ENCODE results near the gene ZNF277. TPM values are rescaled to one million over a fixed set of nuclear protein-coding genes. Genes with fewer than 3 reads are reported as not detected.

Gene ZNF277
- polyA plus RNA-seq, 2 of the 4 experiments (the other 2 are of a cell fraction) = 23.4 to 31.9 TPM

DNA sequence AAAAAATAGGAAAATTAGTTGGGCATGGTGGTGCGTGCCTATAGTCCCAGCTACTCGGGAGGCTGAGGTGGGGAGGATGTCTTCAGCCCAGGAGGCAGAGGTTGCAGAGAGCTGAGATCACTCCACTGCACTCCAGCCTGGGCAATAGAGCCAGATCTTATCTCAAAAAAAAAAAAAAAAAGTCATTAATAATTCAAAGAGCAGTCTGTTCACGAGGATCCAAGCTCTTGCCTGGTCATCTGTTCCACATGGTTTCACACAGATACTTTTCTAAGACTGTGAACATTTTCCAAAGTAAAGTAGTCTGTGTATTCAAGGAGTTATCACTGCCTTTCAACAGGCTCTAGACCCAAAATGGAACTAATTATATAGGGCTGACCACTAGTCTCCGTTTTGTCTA, 86.9 kb downstream of the ZNF277 start:
- ChIA-PET CTCF (no interaction called here), POLR2A (no interaction called here)
- Histone ChIP-seq H3K27ac (no peak overlapping the region), H3K4me3 (no peak overlapping the region), H3K4me1 (0 out of 3 replicates have a peak, but pooled peaks cover 8% of the 10 kb centered on the region), H3K4me2 (no peak overlapping the region), H3K9me3 (no peaks in the 10 kb centered on the region)
- FAIRE-seq = no peak
- WGBS (ENCODE audit: missing lambda C conversion rate) = 84% methylated on average over 4 of the region's 4 CpGs
- no peak for ATAC-seq
- TF ChIP-seq, protein P1, sequence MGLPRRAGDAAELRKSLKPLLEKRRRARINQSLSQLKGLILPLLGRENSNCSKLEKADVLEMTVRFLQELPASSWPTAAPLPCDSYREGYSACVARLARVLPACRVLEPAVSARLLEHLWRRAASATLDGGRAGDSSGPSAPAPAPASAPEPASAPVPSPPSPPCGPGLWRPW (IDR thresholded peaks at IDR 0.05) = no peak
- no peak for DNase-seq (ENCODE audit: low read depth in 1 of 2, low spot score in 1 of 2)

DNA sequence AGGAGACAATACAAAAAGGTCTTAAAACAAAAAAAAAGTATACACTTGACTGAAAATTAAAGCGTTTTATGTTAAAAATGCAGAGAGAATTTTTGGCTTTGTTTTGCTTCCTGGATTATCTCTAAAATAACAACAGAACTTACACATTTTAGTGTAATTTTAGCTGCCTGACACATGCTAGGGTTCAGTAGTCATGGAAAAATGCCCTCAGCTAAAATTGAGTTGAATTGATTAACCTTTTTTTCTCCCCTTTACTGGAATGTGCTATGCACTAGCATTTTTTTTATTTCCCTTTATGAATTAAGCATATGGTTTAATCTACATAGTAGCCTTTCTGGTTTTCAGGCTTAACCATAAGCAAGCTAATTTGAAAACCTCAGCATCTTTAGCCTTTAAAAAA, 89.9 kb downstream of the ZNF277 start:
- ChIA-PET POLR2A (no interaction called here), CTCF (no interaction called here)
- no peak overlapping the region for H3K4me2 ChIP-seq
- H3K9me3 ChIP-seq = no peaks in the 10 kb centered on the region
- H3K27ac ChIP-seq = no peak overlapping the region
- TF ChIP-seq, protein P2, sequence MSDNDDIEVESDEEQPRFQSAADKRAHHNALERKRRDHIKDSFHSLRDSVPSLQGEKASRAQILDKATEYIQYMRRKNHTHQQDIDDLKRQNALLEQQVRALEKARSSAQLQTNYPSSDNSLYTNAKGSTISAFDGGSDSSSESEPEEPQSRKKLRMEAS (IDR thresholded peaks at IDR 0.05) = no peak
- TF ChIP-seq KDM5A (IDR thresholded peaks at IDR 0.05) = no peak
- TF ChIP-seq EP300 (IDR thresholded peaks at IDR 0.05) = no peak
- TF ChIP-seq, protein P3, sequence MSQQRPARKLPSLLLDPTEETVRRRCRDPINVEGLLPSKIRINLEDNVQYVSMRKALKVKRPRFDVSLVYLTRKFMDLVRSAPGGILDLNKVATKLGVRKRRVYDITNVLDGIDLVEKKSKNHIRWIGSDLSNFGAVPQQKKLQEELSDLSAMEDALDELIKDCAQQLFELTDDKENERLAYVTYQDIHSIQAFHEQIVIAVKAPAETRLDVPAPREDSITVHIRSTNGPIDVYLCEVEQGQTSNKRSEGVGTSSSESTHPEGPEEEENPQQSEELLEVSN (IDR thresholded peaks at IDR 0.05; ENCODE audit: borderline replicate concordance, low read depth) = no peak
- TF ChIP-seq MYC (IDR thresholded peaks at IDR 0.05; ENCODE audit: borderline replicate concordance, low read length) = no peak
- no peak for TF ChIP-seq RNF2 (IDR thresholded peaks at IDR 0.05; ENCODE audit: borderline replicate concordance, low read depth)
- no peak for TF ChIP-seq GATA3 (IDR thresholded peaks at IDR 0.05; ENCODE audit: borderline replicate concordance)
- TF ChIP-seq ESRRA (IDR thresholded peaks at IDR 0.05; ENCODE audit: borderline replicate concordance, low read length) = no peak
- TF ChIP-seq NR3C1 (IDR thresholded peaks at IDR 0.05) = no peak
- TF ChIP-seq HEYL (CRISPR knock-in tag; IDR thresholded peaks at IDR 0.05) = no peak
- TF ChIP-seq BHLHE40 (IDR thresholded peaks at IDR 0.05; ENCODE audit: low read depth, low read length) = no peak
- FAIRE-seq (no peak), DNase-seq (ENCODE audit: low read depth in 1 of 2, low spot score in 1 of 2) (no peak), ATAC-seq (no peak)
- WGBS (ENCODE audit: missing lambda C conversion rate) = 85% methylated on average over 1 of the region's 1 CpG
- no peak overlapping the region for H3K4me3 ChIP-seq
- no peaks in the 10 kb centered on the region for H3K4me1 ChIP-seq

DNA sequence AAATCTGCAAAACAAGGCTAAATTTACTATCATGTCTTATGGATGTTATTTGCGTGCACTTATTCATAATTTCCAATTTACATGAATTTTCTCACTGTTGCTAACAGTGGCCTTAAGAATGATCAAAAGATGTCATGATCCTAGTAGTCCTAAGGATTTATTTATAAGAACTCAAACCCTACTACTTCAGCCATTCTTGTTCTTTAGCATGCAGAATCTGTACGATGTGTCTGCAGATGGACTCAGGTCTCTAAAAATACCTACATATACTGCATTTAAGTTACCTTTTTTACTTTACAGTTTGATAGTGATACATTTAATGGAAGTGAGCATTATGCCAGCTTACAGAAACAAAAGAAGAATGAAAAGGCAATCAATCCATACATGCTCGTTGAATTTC, 91.2 kb downstream of the ZNF277 start:
- TF ChIP-seq, protein P3 (IDR thresholded peaks at IDR 0.05; ENCODE audit: borderline replicate concordance, low read depth) = no peak
- TF ChIP-seq CHD4 (IDR thresholded peaks at IDR 0.05; ENCODE audit: borderline replicate concordance) (no peak), TFCP2L1 (CRISPR knock-in tag; IDR thresholded peaks at IDR 0.05) (no peak), NPAS2 (CRISPR knock-in tag; IDR thresholded peaks at IDR 0.05; ENCODE audit: borderline replicate concordance) (no peak), HOXA7 (CRISPR knock-in tag; IDR thresholded peaks at IDR 0.05) (no peak), ZC3H11A (IDR thresholded peaks at IDR 0.05) (no peak), ZNF302 (CRISPR knock-in tag; IDR thresholded peaks at IDR 0.05) (no peak), JUNB (IDR thresholded peaks at IDR 0.05) (no peak), MAZ (IDR thresholded peaks at IDR 0.05; ENCODE audit: borderline replicate concordance, low read depth, low read length) (no peak), FOSB (CRISPR knock-in tag; IDR thresholded peaks at IDR 0.05) (no peak), RFX5 (IDR thresholded peaks at IDR 0.05) (no peak)
- TF ChIP-seq, protein P4, sequence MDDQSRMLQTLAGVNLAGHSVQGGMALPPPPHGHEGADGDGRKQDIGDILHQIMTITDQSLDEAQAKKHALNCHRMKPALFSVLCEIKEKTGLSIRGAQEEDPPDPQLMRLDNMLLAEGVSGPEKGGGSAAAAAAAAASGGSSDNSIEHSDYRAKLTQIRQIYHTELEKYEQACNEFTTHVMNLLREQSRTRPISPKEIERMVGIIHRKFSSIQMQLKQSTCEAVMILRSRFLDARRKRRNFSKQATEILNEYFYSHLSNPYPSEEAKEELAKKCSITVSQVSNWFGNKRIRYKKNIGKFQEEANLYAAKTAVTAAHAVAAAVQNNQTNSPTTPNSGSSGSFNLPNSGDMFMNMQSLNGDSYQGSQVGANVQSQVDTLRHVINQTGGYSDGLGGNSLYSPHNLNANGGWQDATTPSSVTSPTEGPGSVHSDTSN (IDR thresholded peaks at IDR 0.05) = no peak
- FAIRE-seq = no peak
- 90% methylated on average over 3 of the region's 3 CpGs for WGBS (ENCODE audit: missing lambda C conversion rate)

More for the DNA sequence above, 91.2 kb downstream of the ZNF277 start:
- ChIA-PET CTCF (no interaction called here), POLR2A (no interaction called here)
- DNase-seq (ENCODE audit: low read depth in 1 of 2, low spot score in 1 of 2) (no peak), ATAC-seq (no peak)
- H3K9me3 ChIP-seq = no peaks in the 10 kb centered on the region
- H3K4me1 ChIP-seq = no peaks in the 10 kb centered on the region
- no peak overlapping the region for H3K4me3 ChIP-seq
- no peak overlapping the region for H3K4me2 ChIP-seq
- no peak overlapping the region for H3K27ac ChIP-seq
